Lower lobe of right lung (tissue), 2 donors: ENCODE data around the gene ZMYM4. TPM values are rescaled to one million over a fixed set of nuclear protein-coding genes. Genes with fewer than 3 reads are reported as not detected.

Source experiments
- ATAC-seq, 2 donors: fragments of 200-7000 bp; cut with Tn5 transposase; one replicate each; pipeline ENCODE4 v1.9.1; 2020 to 2022; ENCODE audit warnings: mild to moderate bottlenecking in 2 of 2, moderate library complexity in 2 of 2
- DNase-seq: peaks from one replicate; pipeline ENCODE4 v3.0.0-alpha.2; 2020
- H3K27ac ChIP-seq: fragments of 200-600 bp; one replicate; pipeline ENCODE4 v1.8.0; 2022
- H3K27me3 ChIP-seq: fragments of 200-600 bp; one replicate; pipeline ENCODE4 v1.8.0; 2022; ENCODE audit warnings: low read depth
- H3K36me3 ChIP-seq: fragments of 200-600 bp; one replicate; pipeline ENCODE4 v1.8.0; 2022; ENCODE audit warnings: mild to moderate bottlenecking
- H3K4me1 ChIP-seq: fragments of 200-600 bp; one replicate; pipeline ENCODE4 v1.8.0; 2022
- H3K4me3 ChIP-seq: fragments of 200-600 bp; one replicate; pipeline ENCODE4 v1.8.0; 2022; ENCODE audit warnings: mild to moderate bottlenecking
- H3K9me3 ChIP-seq: fragments of 200-600 bp; one replicate; pipeline ENCODE4 v1.8.0; 2022
- CTCF ChIP-seq: fragments of 200-600 bp; IDR thresholded peaks from one replicate; pipeline ENCODE4 v1.8.0; 2022; ENCODE audit warnings: antibody characterized with exemption, mild to moderate bottlenecking
- intact Hi-C: fragments of 100-400 bp; cut with DNase I; formaldehyde crosslinking; loops from one replicate; pipeline ENCODE4 v1.11.0; 2022
- total RNA-seq: library from RNA; stranded (reverse); fragmentation: NEBNext Ultra II Directional; extraction: Animal tissue kit (Norgen Biotek cat#: 25700); gene quantifications from one replicate; pipeline ENCODE4 v1.2.1, GENCODE V29; 2021
- donor health status: DM: no; HTN: yes; CAD: no; lungs with severe emphysema.

Gene ZMYM4
- total RNA-seq, 1 donor from 2014 or later = 48.4 TPM

- intact Hi-C loops = no loop called here
- no peak for TF ChIP-seq CTCF
- no peak for ATAC-seq
- peaks cover 7% of the 10 kb centered on the region for H3K9me3 ChIP-seq
- H3K4me1 ChIP-seq = no peaks in the 10 kb centered on the region
- no peak overlapping the region for H3K4me3 ChIP-seq
- H3K36me3 ChIP-seq = peaks cover 6% of the 10 kb centered on the region
- no peak overlapping the region for H3K27ac ChIP-seq
- H3K27me3 ChIP-seq = no peaks in the 10 kb centered on the region
- no peak for DNase-seq
Observed at GRCh38 chr1:35278886-35279554, 10.5 kb downstream of the ZMYM4 start.

GRCh38 chr1:35279555-35279904 lies 11.0 kb downstream of the ZMYM4 start:
- Histone ChIP-seq H3K9me3 (peaks cover 7% of the 10 kb centered on the region), H3K4me3 (no peak overlapping the region), H3K27ac (no peak overlapping the region), H3K36me3 (peaks cover 6% of the 10 kb centered on the region), H3K27me3 (no peaks in the 10 kb centered on the region), H3K4me1 (no peaks in the 10 kb centered on the region)
- no peak for TF ChIP-seq CTCF
- intact Hi-C loops = no loop called here
- DNase-seq (no peak), ATAC-seq (no peak)

GRCh38 chr1:35280006-35280405 lies 11.5 kb downstream of the ZMYM4 start:
- H3K9me3 ChIP-seq = peaks cover 7% of the 10 kb centered on the region
- no peak for ATAC-seq
- no peak overlapping the region for H3K27ac ChIP-seq
- intact Hi-C loops = no loop called here
- no peaks in the 10 kb centered on the region for H3K27me3 ChIP-seq
- TF ChIP-seq CTCF = no peak
- DNase-seq = no peak
- H3K4me3 ChIP-seq = no peak overlapping the region
- H3K36me3 ChIP-seq = peaks cover 6% of the 10 kb centered on the region
- H3K4me1 ChIP-seq = no peaks in the 10 kb centered on the region

- intact Hi-C loops = no loop called here
- Histone ChIP-seq H3K4me3 (no peak overlapping the region), H3K36me3 (peaks cover 6% of the 10 kb centered on the region), H3K27me3 (no peaks in the 10 kb centered on the region), H3K9me3 (peaks cover 7% of the 10 kb centered on the region), H3K27ac (no peak overlapping the region), H3K4me1 (no peaks in the 10 kb centered on the region)
- no peak for DNase-seq
- TF ChIP-seq CTCF = no peak
- no peak for ATAC-seq
Observed at GRCh38 chr1:35281565-35281964, 13.1 kb downstream of the ZMYM4 start.

- Histone ChIP-seq H3K36me3 (peaks cover 6% of the 10 kb centered on the region), H3K27ac (no peak overlapping the region), H3K9me3 (peaks cover 7% of the 10 kb centered on the region), H3K27me3 (no peaks in the 10 kb centered on the region), H3K4me3 (no peak overlapping the region), H3K4me1 (no peaks in the 10 kb centered on the region)
- intact Hi-C loops = no loop called here
- no peak for DNase-seq
- no peak for ATAC-seq
- no peak for TF ChIP-seq CTCF
Observed at GRCh38 chr1:35282172-35282571, 13.7 kb downstream of the ZMYM4 start.

GRCh38 chr1:35284852-35285251 lies 16.3 kb downstream of the ZMYM4 start:
- TF ChIP-seq CTCF = no peak
- Histone ChIP-seq H3K27ac (no peak overlapping the region), H3K4me3 (no peak overlapping the region), H3K4me1 (peaks cover 14% of the 10 kb centered on the region), H3K9me3 (peaks cover 7% of the 10 kb centered on the region), H3K36me3 (peaks cover under 1% of the 10 kb centered on the region), H3K27me3 (no peaks in the 10 kb centered on the region)
- intact Hi-C loops = no loop called here
- no peak for DNase-seq
- ATAC-seq = no peak
